Fibroblast of skin of right biceps (primary cell): ENCODE data around the gene DLEU7.

Experiments used
- DNase-seq: peaks from one replicate; pipeline ENCODE4 v3.0.0-alpha.2; 2013

DLEU7 gene

DNA sequence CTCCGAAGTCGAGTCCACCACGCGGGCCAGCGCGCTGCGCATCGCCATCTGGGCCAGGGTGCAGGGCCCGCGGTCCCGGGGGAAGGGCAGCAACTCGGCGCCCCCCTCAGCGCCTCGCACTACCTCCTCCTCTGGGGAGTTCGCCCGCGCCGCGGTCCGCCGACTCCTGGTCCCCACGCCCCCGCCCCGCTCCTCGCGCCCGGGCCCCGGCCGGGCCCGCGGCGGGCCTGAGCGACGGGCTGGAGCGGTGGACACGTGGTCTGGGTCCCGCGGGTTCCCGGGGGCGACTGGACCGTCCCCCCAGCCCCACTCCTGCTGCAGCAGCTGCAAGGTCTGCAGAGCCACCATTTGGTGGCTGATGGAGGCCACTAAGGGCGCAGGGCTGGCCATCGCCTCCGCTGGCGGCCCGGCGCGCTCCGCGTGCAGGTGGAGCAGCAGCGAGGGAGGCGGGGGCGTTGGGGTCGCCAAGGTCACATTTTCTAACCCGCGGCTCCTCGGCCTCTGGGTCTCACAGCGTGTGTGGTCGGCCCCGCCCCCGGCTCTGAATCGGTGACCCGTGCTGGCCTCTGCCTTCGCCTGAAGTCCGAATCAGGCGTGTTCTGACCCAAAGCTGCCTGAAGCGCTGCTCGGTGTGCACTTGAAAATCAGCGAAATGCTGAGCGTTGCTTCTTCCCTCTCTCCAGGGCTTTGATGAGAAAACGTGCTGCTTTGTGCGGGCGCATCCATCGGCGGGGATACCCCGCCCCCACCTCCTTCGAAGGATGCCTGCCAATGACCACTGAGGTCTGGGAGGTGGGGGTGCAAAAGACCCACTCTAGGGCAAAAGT lies at the start of gene DLEU7:
Gene DLEU7 (minus strand): TSS at position 436 of the 827 bp plus-strand sequence. CDS start 46 bp downstream, at position 390.
- no peak for DNase-seq

- DNase-seq = no peak
Observed at GRCh38 chr13:50892210-50892944, 48.9 kb upstream of the DLEU7 start.

DNA sequence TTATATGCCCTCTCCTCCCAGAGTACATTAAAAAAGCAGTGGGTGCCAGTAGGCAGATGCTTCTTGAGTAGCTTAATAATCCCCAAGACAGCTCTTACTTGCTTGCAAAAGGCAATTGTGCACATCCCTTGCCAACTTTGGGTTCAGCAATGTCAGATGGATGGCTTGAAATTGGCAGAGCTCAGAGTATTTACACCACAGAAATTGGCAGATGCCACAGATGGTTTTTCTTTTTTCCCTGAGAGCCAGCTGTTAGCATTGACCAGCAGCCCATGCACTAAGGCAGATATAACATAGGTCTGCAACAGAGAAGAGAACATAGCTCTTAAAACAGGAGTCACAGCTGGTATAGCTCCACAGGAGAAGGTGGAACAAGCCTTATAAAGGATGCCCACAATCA lies 47.7 kb upstream of the DLEU7 start:
- no peak for DNase-seq

GRCh38 chr13:50889317-50889716 lies 45.8 kb upstream of the DLEU7 start:
- no peak for DNase-seq

DNA sequence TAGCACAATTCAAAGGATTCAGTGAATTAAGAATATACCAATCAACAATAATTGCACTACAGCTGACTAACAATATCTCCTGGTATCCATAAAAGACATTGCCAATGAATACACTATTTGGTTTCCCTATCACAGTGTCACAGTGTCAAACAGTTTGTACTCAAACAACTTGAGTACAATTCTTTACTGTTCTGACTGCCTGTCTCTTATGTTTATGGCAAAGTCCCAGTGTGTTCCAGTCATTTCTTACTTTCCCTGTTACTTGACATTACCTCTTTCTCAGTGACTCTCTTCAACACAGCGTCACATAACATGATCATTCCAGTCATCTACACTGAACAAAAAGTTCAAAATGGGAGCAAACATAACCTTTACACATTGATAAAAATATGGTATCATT lies 44.9 kb upstream of the DLEU7 start:
- DNase-seq = no peak

GRCh38 chr13:50887151-50887550 lies 43.7 kb upstream of the DLEU7 start:
- DNase-seq = no peak

DNA sequence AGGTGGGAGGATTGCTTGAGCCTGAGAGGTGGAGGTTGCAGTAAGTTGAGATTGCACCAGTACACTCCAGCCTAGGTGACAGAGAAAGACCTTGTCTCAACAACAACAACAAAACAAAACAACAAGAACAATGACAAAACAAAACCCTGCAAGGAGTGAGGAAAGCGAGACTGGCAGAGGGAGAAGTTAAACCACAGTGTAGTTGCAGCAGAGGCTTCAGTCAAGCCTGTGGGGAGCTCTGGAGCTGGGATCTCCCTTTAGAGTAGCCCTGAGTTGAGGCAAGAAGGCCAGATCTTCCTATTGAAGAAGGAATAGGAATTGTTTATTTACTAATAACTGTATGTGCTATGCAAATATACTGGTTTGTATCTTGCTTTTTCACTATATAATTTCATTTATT lies 40.8 kb upstream of the DLEU7 start:
- no peak for DNase-seq

DNA sequence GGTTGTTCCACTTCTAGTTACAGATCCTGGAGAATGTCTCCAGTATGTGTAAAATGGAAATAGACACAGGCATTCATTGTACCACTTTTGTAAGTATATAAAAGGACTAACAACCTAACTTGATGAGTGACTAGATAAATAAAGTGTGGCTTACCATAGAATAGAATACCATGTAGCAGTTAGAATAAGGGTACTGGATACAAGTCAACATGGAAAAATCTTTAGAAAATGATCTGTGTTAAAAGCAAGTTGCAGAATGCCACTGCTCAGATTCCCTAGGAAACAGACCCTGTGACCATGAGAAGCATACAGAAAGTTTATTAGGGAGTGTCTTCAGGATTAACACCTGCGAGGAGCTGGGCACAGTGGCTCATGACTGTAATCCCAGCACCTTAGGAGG lies 40.2 kb upstream of the DLEU7 start:
- DNase-seq = no peak

GRCh38 chr13:50882816-50883435 lies 39.4 kb upstream of the DLEU7 start:
- DNase-seq = no peak

- no peak for DNase-seq
Observed at GRCh38 chr13:50873991-50874390, 30.5 kb upstream of the DLEU7 start.

DNA sequence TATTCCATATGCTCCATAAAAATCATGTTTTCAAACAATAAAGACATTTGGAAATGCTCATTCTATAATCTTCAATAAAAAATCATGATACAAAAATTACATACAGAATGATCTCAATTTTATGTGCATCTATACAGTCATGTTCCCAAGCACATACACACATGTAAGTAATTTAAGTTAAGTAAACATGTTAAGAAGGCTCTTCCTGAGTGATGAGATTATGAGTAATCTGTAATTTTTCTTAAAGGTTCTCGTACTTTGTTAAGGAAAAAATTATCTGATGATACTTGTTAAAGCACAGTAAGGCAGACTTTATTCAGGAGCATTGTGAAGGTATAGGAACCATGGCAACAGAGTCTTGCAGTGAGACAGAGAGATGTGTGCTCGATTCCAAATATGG lies 30.0 kb upstream of the DLEU7 start:
- DNase-seq = peak; percentile 53

GRCh38 chr13:50871405-50871804 lies 27.9 kb upstream of the DLEU7 start:
- DNase-seq = no peak

- DNase-seq = no peak
Observed at GRCh38 chr13:50867637-50867945, 24.1 kb upstream of the DLEU7 start.

DNA sequence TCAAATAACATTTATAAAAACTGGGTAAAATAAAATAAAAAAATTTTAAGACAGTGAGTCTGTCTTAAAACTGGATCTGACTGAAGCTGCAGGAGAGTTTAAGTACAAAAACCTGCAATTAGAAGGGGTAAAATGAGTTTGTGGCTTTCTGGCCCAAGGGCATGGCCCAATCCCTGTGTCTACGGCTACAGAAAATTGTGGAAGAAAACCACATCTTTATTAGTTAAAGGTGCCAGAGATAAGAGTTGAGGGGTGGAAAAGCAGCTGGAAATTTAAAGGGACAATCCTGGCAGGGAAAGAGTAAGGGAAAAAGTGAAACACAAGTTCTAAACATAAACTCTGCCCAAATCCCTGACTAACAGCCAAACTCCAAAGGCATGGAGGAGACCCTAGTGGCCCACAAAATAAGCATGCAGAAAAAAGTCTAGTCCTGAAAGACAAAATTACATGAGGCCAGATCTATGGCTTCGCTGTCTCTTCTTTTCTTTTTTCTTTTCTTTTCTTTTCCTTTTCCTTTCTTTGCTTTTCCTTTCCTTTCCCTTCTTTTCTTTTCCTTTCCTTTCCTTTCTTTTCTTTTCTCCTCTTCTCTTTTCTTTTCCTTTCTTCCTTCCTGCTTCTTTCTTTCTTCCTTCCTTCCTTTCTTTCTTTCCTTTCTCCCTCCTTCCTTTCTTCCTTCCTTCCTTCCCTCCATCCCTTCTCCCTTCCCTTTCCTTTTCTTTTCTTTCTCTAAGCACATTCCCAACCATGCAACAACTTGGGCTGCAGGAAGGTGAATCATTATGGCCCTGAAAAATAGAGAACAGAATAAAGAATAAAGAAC lies 23.5 kb upstream of the DLEU7 start:
- DNase-seq = no peak

DNA sequence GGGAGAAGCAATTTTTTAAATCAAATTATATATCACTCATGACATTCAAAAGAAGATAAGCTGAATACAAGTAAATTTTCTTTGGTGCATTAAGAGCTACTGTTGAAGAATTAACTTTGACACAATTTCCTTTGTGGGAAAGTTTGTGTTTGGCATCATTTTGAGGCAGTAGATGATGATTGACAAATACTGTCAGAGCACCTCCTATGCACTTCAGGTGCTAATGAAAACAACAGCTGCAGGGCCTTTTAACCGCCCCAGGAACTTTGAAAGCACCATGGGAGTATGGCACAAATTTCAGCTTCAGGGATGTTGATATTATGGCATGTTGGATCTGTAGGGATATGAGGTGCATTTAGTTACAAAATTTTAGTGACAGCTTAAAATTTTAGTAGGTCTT lies 21.0 kb upstream of the DLEU7 start:
- no peak for DNase-seq

- no peak for DNase-seq
Observed at GRCh38 chr13:50855681-50856080, 12.2 kb upstream of the DLEU7 start.

DNA sequence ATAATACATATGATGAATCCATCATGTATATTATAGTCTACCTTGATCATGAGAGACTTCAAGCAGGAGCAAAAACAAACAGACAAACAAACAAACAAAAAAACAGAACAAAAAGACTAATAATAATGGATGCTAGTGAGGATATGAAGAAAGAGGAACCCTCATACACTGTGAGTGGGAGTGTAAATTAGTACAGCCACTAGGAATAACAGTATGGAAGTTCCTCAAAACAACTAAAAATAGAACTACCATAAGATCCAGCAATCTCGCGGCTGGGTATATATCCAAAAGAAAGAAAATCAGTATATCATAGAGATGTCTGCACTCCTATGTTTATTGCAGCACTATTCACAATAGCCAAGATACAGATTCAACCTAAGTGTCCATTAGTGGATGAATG lies 7.0 kb upstream of the DLEU7 start:
- no peak for DNase-seq

DNA sequence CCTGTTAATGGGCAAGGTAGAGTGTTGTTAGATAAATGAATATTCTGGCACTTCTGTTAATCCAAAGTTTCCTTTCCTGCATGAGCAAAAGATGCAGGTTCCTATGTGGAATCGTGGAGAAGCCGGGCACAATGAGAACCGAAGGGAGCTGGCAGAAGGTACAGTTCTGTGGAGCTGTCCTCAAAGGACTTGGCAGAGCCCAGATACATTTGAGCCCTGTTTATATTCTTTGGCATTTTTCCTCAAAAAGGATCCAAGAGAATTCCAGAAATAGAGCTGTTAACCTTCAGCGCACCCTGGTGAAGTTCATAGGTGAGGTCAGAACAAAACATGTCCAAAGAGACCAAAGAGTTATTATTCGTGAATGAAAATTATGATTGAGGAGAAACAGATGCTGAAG lies 4.0 kb upstream of the DLEU7 start:
- DNase-seq = no peak

GRCh38 chr13:50846861-50847475 lies 3.5 kb upstream of the DLEU7 start:
- no peak for DNase-seq

GRCh38 chr13:50845211-50845610 lies 1.7 kb upstream of the DLEU7 start:
- peak; percentile 17 for DNase-seq

GRCh38 chr13:50844084-50844875 lies 788 bp upstream of the DLEU7 start:
- no peak for DNase-seq

- DNase-seq = no peak
Observed at GRCh38 chr13:50842990-50843256, 569 bp downstream of the DLEU7 start.
